M059J (cell line): ENCODE data around the gene RAI14. TPM values are rescaled to one million over a fixed set of nuclear protein-coding genes. Genes with fewer than 3 reads are reported as not detected.
A peak's percentile ranks its signal among the peaks of the same experiment; 100 is the strongest.

Experiments
- DNase-seq: peaks from one replicate; pipeline ENCODE4 v3.0.0-alpha.2; 2012; ENCODE audit warnings: low read depth
- total RNA-seq: library from RNA; depleted of rRNA; stranded (reverse); fragments of >200 nt; shearing (Covaris generic); gene quantifications from 2 replicates; pipeline ENCODE4 v1.2.3, GENCODE V29; 2014; rRNA removed

RAI14 gene
- total RNA-seq, 1 experiment from 2014 or later = 117 TPM

DNA sequence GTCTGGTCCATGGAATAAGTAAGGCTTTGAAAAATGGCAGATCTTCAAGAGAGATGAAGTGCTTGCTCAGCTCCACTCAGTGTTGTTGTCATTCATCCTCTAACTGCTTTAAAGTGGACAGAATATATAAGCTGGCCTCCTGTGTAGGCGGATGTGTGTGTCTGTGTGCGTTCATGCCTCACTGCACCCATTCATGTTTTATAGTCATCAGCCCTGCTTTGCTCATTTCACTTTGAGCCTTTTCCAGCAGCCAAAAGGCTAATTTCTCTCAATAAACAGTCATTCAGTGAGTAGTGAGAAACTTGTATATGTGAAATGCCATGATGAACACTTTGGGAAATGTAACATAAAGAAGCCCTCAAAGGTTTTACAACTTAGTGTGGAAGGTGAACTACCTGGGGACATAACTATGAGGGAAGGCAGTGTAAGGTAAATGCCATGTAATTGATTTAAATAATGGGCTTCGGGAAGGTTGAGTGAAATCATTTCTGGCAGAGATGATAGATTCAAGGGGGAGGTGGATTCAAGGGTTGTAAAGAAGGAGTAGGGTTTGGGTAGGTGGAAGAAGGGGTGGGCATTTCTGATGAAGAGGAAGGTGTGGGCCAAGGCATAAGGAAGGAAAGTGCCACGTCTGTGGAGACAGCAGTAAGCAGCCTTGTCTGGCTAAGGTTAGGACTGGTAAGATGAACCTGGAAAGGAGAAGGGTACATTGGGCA, 198.5 kb downstream of the RAI14 start:
- peak; percentile 60 for DNase-seq

DNA sequence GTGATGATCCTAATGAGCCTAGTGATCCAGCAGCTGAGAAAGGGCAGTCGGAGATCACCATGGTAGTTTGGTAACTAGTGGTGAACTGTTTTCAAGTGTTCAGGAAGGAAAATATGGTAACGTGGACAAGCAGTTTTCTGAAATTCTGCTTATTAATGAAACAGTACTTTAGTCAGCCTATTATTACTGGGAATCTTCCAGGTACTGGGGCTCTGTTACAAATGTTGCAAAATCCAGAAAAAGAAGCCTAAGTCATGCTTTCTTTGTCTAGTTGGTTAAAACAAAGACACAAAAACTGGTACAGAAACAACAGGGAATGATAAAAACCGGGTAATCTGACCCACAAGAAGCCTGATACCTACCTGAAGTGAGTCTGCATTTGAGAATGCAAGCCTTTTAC, 201.0 kb downstream of the RAI14 start:
- no peak for DNase-seq

GRCh38 chr5:34857894-34858293, 201.8 kb downstream of the RAI14 start:
- DNase-seq = no peak

GRCh38 chr5:34858790-34859189, 202.7 kb downstream of the RAI14 start:
- DNase-seq = no peak

DNA sequence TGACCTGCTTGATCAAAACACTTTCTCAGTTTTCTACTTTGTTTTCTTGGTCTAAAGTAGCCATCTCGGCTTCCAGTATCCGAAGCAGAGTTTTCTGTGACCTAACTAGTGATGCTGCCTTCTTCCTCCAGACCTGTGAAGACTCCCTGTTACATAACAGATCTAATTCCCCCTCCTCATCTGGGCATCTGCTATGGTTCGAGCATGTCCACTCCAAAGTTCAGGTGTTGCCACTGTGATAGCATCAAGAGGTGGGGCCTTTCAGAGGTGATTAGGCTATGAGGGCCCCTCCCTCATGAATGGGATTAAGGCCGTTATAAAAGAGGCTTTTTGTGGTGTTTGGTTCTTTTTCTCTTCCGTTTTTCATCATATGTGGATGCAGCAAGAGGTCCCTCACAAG, 203.1 kb downstream of the RAI14 start:
- DNase-seq = no peak

- DNase-seq = no peak
Measured at GRCh38 chr5:34863946-34864345, 207.8 kb downstream of the RAI14 start.

- no peak for DNase-seq
Measured at GRCh38 chr5:34865091-34865490, 209.0 kb downstream of the RAI14 start.

- peak; percentile 7 for DNase-seq
Measured at GRCh38 chr5:34866989-34867471, 210.9 kb downstream of the RAI14 start.

GRCh38 chr5:34867660-34868059, 211.5 kb downstream of the RAI14 start:
- no peak for DNase-seq

DNA sequence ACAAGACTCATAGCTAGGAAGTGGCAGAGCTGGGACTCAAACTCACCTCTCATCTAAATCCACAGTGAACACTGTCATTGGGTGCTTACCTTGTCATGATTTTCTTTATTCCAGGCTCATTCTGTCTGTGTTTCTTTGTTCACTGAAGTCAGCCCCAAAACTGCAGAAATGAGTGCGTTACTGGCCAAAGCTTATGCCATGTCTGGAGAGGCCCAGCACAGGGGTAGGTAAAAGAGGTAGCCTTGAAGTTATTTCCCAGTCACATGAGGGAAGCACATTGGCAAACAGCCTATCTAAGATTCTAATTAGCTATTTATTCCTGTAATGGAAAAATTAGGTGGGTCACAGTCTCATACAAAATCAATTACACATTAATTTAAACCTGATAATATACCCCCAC, 212.7 kb downstream of the RAI14 start:
- DNase-seq = no peak

GRCh38 chr5:34869256-34869655, 213.1 kb downstream of the RAI14 start:
- no peak for DNase-seq

DNA sequence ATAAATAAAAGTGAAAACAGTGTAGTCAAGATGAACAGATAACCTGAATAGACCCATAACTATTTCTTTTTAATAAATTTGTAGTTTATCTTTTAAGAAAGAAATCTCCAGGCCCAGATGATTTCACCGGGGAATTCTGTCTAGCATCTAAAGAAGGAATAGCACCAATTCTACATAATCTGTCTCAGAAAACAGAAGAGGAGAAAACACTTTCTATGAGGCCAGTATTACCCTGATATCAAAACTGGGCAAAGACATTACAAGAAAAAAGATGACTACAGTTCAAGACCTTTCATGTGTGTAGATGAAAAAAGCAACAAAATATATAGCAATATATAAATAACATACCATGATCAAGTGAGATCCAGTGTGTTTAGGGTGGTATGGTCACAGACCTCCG, 214.3 kb downstream of the RAI14 start:
- DNase-seq = no peak

DNA sequence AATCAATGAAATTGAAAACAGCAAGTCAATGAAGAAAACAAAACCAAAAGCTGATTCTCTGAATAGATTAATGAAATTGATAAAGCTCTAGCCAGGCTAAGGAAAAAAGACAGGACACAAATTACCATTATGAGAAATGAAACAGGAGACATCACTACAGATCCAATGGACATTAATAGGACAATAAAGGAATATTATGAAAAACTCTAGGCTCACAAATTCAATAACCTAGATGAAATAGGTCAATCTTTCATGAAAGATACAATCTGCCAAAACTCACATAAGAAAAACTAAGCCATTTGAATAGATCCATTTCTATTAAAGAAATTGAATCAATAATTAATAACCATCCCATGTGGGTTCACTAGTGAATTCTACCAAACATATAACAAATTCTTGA, 220.1 kb downstream of the RAI14 start:
- no peak for DNase-seq

DNA sequence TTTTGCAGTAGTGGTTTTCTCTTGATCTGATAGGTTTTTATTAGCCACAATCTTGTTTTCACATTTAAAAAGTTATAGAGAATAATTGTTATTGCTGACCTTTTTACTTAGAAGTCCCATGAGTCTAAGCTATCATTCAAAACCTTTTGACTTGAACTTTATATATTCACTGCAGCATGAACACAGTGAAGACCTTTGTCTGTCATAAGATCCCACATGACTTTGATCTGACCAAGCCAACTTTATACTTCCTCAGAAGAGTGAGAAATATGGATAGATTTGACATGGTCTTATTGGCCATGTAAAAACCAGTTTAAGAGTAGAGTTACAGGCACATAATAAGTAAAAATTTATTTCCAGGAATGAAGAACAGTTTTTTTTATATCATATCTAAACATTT, 225.1 kb downstream of the RAI14 start:
- DNase-seq = no peak

Other genes with a start within 250 kb of the RAI14 start
- not detected in 2 replicates for gene TTC23L, start 182.8 kb downstream of the RAI14 start, total RNA-seq